DOHH2 (cell line): Measurements from ENCODE around the gene TUB.

Experiments
- H3F3A ChIP-seq: fragments of 200-600 bp; sonication (generic), shearing (Covaris generic); 2 replicates; pipeline ENCODE4 v1.6.0; 2016; ENCODE audit warnings: antibody characterized with exemption, mild to moderate bottlenecking; ENCODE audit not compliant: control insufficient read depth, insufficient read depth
- H3K27ac ChIP-seq: fragments of 200-600 bp; sonication (generic); 2 replicates; pipeline ENCODE4 v1.5.1; 2014; ENCODE audit warnings: low read depth, mild to moderate bottlenecking, low read length, moderate library complexity
- H3K27me3 ChIP-seq: fragments of 200-600 bp; sonication (generic); 2 replicates; pipeline ENCODE4 v1.6.1; 2014; ENCODE audit warnings: mild to moderate bottlenecking, low read length, mixed read lengths; ENCODE audit not compliant: control insufficient read depth
- H3K36me3 ChIP-seq: fragments of 200-600 bp; sonication (generic); 2 replicates; pipeline ENCODE4 v1.6.1; 2014; ENCODE audit warnings: mild to moderate bottlenecking, low read length, moderate library complexity, mixed read lengths; ENCODE audit not compliant: control insufficient read depth
- H3K4me1 ChIP-seq: fragments of 200-600 bp; sonication (generic); 2 replicates; pipeline ENCODE4 v1.6.1; 2014; ENCODE audit warnings: mild to moderate bottlenecking, low read length, mixed read lengths; ENCODE audit not compliant: control insufficient read depth
- H3K4me2 ChIP-seq: fragments of 200-600 bp; sonication (generic); 2 replicates; pipeline ENCODE4 v1.6.0; 2014; ENCODE audit warnings: mild to moderate bottlenecking, low read length, moderate library complexity
- H3K4me3 ChIP-seq: fragments of 200-600 bp; sonication (generic); 2 replicates; pipeline ENCODE4 v1.5.1; 2014; ENCODE audit warnings: mild to moderate bottlenecking, low read length, mixed read lengths
- H3K79me2 ChIP-seq: fragments of 200-600 bp; sonication (generic); 2 replicates; pipeline ENCODE4 v1.6.1; 2014; ENCODE audit warnings: mild to moderate bottlenecking, low read length, mixed read lengths; ENCODE audit not compliant: control insufficient read depth
- H3K9me2 ChIP-seq: fragments of 200-600 bp; sonication (generic); replicated peaks from 2 replicates; pipeline ENCODE4 v1.6.1; 2014; ENCODE audit warnings: mild to moderate bottlenecking, low read length, mixed read lengths; ENCODE audit not compliant: control insufficient read depth
- H3K9me3 ChIP-seq: fragments of 200-600 bp; sonication (generic); 2 replicates; pipeline ENCODE4 v1.6.1; 2014; ENCODE audit warnings: antibody characterized with exemption, low read length, mixed read lengths; ENCODE audit not compliant: control insufficient read depth, insufficient read depth
- H4K20me1 ChIP-seq: fragments of 200-600 bp; sonication (generic); 2 replicates; pipeline ENCODE4 v1.6.0; 2014; ENCODE audit warnings: low read depth, mild to moderate bottlenecking, antibody characterized with exemption, low read length, moderate library complexity; ENCODE audit not compliant: control insufficient read depth, insufficient read depth
- EZH2phosphoT487 ChIP-seq: fragments of 200-600 bp; sonication (generic); IDR thresholded peaks from 2 replicates; pipeline ENCODE4 v1.6.1; 2017; ENCODE audit warnings: borderline replicate concordance, mild to moderate bottlenecking, antibody characterized with exemption, low read length, moderate library complexity, mixed read lengths
- TF ChIP-seq, protein P1 (sequence below): fragments of 200-600 bp; sonication (generic); IDR thresholded peaks from one replicate; pipeline ENCODE4 v1.5.1; 2014; ENCODE audit warnings: antibody characterized with exemption, mild to moderate bottlenecking, low read depth, low read length; ENCODE audit not compliant: poor library complexity, severe bottlenecking

Gene TUB

DNA sequence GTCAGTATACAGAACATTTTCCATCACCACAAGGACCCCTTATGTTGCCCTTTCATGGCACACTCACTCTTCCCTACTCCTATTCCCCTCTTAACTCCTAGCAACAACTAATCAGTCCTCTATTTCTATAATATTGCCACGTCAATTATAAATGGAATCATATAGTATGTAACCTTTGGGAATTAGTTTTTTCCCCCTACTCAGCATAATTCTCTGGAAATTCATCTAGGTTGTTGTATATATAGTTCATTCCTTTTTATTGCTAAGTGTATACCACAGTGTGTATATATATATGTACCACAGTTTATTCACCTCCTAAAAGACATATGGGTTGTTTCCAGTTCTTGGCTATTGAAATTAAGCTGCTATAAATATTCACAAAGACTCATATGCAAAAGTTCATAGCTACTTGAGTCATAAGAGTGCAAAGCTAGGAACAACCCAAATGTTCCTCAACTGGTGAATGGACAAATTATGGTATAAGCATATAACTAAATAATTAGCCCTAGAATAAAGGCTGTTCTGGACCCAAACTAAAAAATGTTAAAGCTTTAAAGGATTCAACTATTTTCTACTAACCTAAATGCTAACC, 41.3 kb downstream of the TUB start:
- Histone ChIP-seq H3K4me2 (no peak overlapping the region), H4K20me1 (no peaks in the 10 kb centered on the region), H3K79me2 (no peaks in the 10 kb centered on the region), H3K27ac (no peak overlapping the region), H3K9me3 (no peaks in the 10 kb centered on the region), H3F3A (no peaks in the 10 kb centered on the region), H3K27me3 (no peaks in the 10 kb centered on the region), H3K9me2 (no peaks in the 10 kb centered on the region), H3K4me1 (no peaks in the 10 kb centered on the region), H3K36me3 (no peaks in the 10 kb centered on the region), H3K4me3 (no peak overlapping the region)
- no peak for TF ChIP-seq EZH2phosphoT487
- TF ChIP-seq, protein P1, sequence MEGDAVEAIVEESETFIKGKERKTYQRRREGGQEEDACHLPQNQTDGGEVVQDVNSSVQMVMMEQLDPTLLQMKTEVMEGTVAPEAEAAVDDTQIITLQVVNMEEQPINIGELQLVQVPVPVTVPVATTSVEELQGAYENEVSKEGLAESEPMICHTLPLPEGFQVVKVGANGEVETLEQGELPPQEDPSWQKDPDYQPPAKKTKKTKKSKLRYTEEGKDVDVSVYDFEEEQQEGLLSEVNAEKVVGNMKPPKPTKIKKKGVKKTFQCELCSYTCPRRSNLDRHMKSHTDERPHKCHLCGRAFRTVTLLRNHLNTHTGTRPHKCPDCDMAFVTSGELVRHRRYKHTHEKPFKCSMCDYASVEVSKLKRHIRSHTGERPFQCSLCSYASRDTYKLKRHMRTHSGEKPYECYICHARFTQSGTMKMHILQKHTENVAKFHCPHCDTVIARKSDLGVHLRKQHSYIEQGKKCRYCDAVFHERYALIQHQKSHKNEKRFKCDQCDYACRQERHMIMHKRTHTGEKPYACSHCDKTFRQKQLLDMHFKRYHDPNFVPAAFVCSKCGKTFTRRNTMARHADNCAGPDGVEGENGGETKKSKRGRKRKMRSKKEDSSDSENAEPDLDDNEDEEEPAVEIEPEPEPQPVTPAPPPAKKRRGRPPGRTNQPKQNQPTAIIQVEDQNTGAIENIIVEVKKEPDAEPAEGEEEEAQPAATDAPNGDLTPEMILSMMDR: no peak

DNA sequence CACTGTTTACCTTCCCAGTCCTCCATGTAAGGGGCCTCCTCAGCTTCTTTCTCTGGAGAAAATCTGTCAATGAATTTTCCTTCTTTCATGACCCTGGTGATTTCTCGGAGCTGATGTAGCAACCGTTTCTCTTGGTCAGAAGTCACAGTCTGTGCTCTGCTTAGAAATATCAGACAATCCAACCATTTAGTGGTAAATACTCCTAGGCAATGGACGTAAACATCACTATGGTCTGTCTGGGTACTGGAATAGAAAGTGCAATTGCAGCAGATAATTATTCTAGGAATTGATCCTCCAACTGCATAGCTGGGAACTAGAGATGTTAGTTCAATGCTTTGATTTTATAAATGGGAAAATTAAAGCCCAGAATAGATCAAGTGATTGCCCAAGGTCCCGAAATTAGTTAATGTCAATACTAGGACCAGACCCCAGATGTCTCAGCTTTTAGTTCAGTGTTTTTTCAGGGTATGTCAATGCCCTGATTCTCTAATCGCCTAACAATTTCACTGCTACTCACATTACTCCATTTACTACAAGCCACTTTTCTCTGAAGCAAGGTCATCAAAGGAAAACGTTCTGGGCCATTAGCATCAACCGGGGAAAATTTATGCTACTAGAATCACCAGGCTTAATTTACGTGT, 45.8 kb downstream of the TUB start:
- H3K4me2 ChIP-seq: no peak overlapping the region
- H3K4me1 ChIP-seq: no peaks in the 10 kb centered on the region
- TF ChIP-seq, protein P1: no peak
- TF ChIP-seq EZH2phosphoT487: no peak
- H3F3A ChIP-seq: no peaks in the 10 kb centered on the region
- H3K9me3 ChIP-seq: no peaks in the 10 kb centered on the region
- no peaks in the 10 kb centered on the region for H3K36me3 ChIP-seq
- no peak overlapping the region for H3K4me3 ChIP-seq
- no peaks in the 10 kb centered on the region for H3K9me2 ChIP-seq
- no peaks in the 10 kb centered on the region for H3K79me2 ChIP-seq
- H3K27me3 ChIP-seq: no peaks in the 10 kb centered on the region
- H4K20me1 ChIP-seq: no peaks in the 10 kb centered on the region
- H3K27ac ChIP-seq: no peak overlapping the region

DNA sequence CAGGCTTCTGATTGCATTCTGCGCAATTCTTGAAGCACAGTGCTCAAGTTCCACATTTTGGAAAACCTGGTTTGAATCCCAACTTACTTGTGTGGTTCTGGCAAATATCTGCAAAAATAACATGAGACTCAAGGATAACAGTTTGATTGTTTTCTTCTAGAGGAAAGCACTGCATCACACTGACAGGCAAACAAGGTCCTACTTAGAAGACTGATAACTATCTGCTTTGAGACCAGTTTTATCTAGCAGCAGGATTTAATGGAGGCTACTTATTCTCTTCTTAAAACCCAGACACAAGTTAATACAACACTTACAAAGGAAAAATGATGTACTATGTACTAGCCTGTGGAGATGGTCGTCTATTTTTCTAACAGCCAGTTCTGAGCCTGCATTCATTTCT, 46.4 kb downstream of the TUB start:
- Histone ChIP-seq H3K9me3 (no peaks in the 10 kb centered on the region), H3K27me3 (no peaks in the 10 kb centered on the region)

More for the DNA sequence above, 46.4 kb downstream of the TUB start:
- no peak overlapping the region for H3K4me2 ChIP-seq
- H3K79me2 ChIP-seq: no peaks in the 10 kb centered on the region
- TF ChIP-seq, protein P1: no peak
- no peak for TF ChIP-seq EZH2phosphoT487
- H3K4me1 ChIP-seq: no peaks in the 10 kb centered on the region
- no peaks in the 10 kb centered on the region for H3K9me2 ChIP-seq
- no peak overlapping the region for H3K27ac ChIP-seq
- H3F3A ChIP-seq: no peaks in the 10 kb centered on the region
- H3K4me3 ChIP-seq: no peak overlapping the region
- H3K36me3 ChIP-seq: no peaks in the 10 kb centered on the region
- H4K20me1 ChIP-seq: no peaks in the 10 kb centered on the region; the same call in 1 of the 2 replicates
